GM12878 (cell line): Measurements from ENCODE around the gene FRMD3. TPM values are rescaled to one million over a fixed set of nuclear protein-coding genes. Genes with fewer than 3 reads are reported as not detected.

Experiments used
- ATAC-seq: fragments of 200-7000 bp; cut with Tn5 transposase; 3 replicates; pipeline ENCODE4 v1.9.1; 2020; ENCODE audit warnings: mild to moderate bottlenecking, moderate library complexity
- BruUV-seq: library from RNA; stranded (reverse); fragments of 400-500 nt; replicated peaks from 2 replicates; lab custom pipeline; 2021; lab: Mats Ljungman, UMichigan
- CTCF ChIA-PET: fragments of 300-600 bp; sonication (Branson Sonifier 250); formaldehyde crosslinking; extraction: SDS; loops from one replicate; lab custom pipeline; 2021; ENCODE audit warnings: inconsistent platforms; lab: Yijun Ruan, JAX
- POLR2A ChIA-PET: fragments of 350-600 bp; formaldehyde crosslinking; extraction: SDS; loops from one replicate; lab custom pipeline; 2021; ENCODE audit warnings: inconsistent platforms; lab: Charles Lee
- RAD21 ChIA-PET: fragments of 300-600 bp; sonication (Branson Sonifier 250); formaldehyde crosslinking; loops from one replicate; lab custom pipeline; 2023; ENCODE audit warnings: antibody characterized with exemption; ENCODE audit not compliant: unreplicated experiment; lab: Charles Lee
- SMC1A ChIA-PET: fragments of 300-600 bp; sonication (Branson Sonifier 250); formaldehyde crosslinking; loops from one replicate; lab custom pipeline; 2023; ENCODE audit not compliant: unreplicated experiment, uncharacterized antibody; lab: Charles Lee
- DNase-seq: peaks from one replicate; pipeline ENCODE4 v3.0.0-alpha.2; 2011; ENCODE audit warnings: low read depth, low spot score
- FAIRE-seq: peaks from 3 replicates; lab custom pipeline; 2011; peaks lifted over from hg19 to GRCh38; lab: Jason Lieb, UNC
- H2AFZ ChIP-seq: 2 replicates; pipeline ENCODE4 v1.6.0; 2011; ENCODE audit warnings: low read depth, low read length, control low read depth; ENCODE audit not compliant: control insufficient read depth
- H3K27ac ChIP-seq: 2 replicates; pipeline ENCODE4 v1.5.1; 2011; ENCODE audit warnings: control low read depth; ENCODE audit not compliant: control insufficient read depth, insufficient read depth
- H3K27me3 ChIP-seq, 2 experiments: replicated peaks in 1 of 2; 2 replicates each; pipeline versions ENCODE4 v1.6.0 to v1.6.1; 2011; ENCODE audit warnings: low read length in 1 of 2; ENCODE audit not compliant: control insufficient read depth in 2 of 2, insufficient read depth in 2 of 2
- H3K36me3 ChIP-seq, 2 experiments: 2 replicates each; pipeline ENCODE4 v1.5.1; 2011; ENCODE audit warnings: low read length in 1 of 2; ENCODE audit not compliant: control insufficient read depth in 2 of 2, insufficient read depth in 2 of 2
- H3K4me1 ChIP-seq: 2 replicates; pipeline ENCODE4 v1.6.1; 2011; ENCODE audit warnings: mild to moderate bottlenecking, low read length, moderate library complexity, mixed read lengths; ENCODE audit not compliant: control insufficient read depth, insufficient read depth
- H3K4me2 ChIP-seq: 2 replicates; pipeline ENCODE4 v1.6.0; 2011; ENCODE audit warnings: control low read depth; ENCODE audit not compliant: control insufficient read depth, insufficient read depth
- H3K4me3 ChIP-seq: fragments of 200-600 bp; sonication (generic); 2 replicates; pipeline ENCODE4 v1.5.1; 2016
- H3K79me2 ChIP-seq: 2 replicates; pipeline ENCODE4 v1.6.0; 2011; ENCODE audit warnings: low read length; ENCODE audit not compliant: control insufficient read depth, insufficient read depth
- H3K9ac ChIP-seq: 2 replicates; pipeline ENCODE4 v1.8.0; 2011; ENCODE audit warnings: low read length, control low read depth, mixed read lengths; ENCODE audit not compliant: control insufficient read depth, insufficient read depth
- H3K9me3 ChIP-seq: replicated peaks from 3 replicates; pipeline ENCODE4 v1.5.1; 2011; ENCODE audit warnings: mild to moderate bottlenecking, low read length; ENCODE audit not compliant: control insufficient read depth, insufficient read depth
- H4K20me1 ChIP-seq: 2 replicates; pipeline ENCODE4 v1.6.0; 2011; ENCODE audit not compliant: control insufficient read depth, insufficient read depth
- BACH1 ChIP-seq: fragments of 450-650 bp; IDR thresholded peaks from 2 replicates; pipeline ENCODE4 v1.6.1; 2017; ENCODE audit warnings: mild to moderate bottlenecking, borderline replicate concordance
- CHD4 ChIP-seq: fragments of 200-600 bp; sonication (generic); IDR thresholded peaks from 2 replicates; pipeline ENCODE4 v1.6.1; 2016; ENCODE audit warnings: mild to moderate bottlenecking
- CREB1 ChIP-seq: IDR thresholded peaks from 2 replicates; pipeline ENCODE4 v1.6.1; 2012; ENCODE audit warnings: low read depth, mild to moderate bottlenecking, inconsistent platforms
- EED ChIP-seq: sonication (generic); IDR thresholded peaks from 2 replicates; pipeline ENCODE4 v1.6.1; 2016; ENCODE audit warnings: antibody characterized with exemption, low read depth
- EGR1 ChIP-seq, 2 experiments: IDR thresholded peaks; 1 replicate in 1 of 2; 2 replicates in 1 of 2; pipeline ENCODE4 v1.6.1; 2011 to 2012; ENCODE audit warnings: low read depth in 2 of 2, low read length in 2 of 2, borderline replicate concordance in 1 of 2, mild to moderate bottlenecking in 1 of 2, moderate library complexity in 1 of 2
- ESRRA ChIP-seq: IDR thresholded peaks from 2 replicates; pipeline ENCODE4 v1.6.1; 2012; ENCODE audit warnings: mild to moderate bottlenecking, low read length, improper control_type of control experiment
- KDM1A ChIP-seq: fragments of 200-600 bp; sonication (generic); IDR thresholded peaks from 2 replicates; pipeline ENCODE4 v1.6.1; 2016; ENCODE audit warnings: borderline replicate concordance
- POLR2A ChIP-seq: IDR thresholded peaks from 2 replicates; pipeline ENCODE4 v1.6.1; 2011; ENCODE audit warnings: low read depth, mild to moderate bottlenecking, low read length
- SMC3 ChIP-seq: IDR thresholded peaks from 2 replicates; pipeline ENCODE4 v1.6.1; 2011; ENCODE audit warnings: low read length, improper control_type of control experiment, borderline replicate concordance
- STAT1 ChIP-seq: fragments of 450-650 bp; conservative IDR thresholded peaks from 2 replicates; pipeline ENCODE4 v1.6.1; 2014; ENCODE audit warnings: antibody characterized with exemption, mild to moderate bottlenecking
- TCF12 ChIP-seq: IDR thresholded peaks from 2 replicates; pipeline ENCODE4 v1.6.1; 2011; ENCODE audit warnings: low read depth, mild to moderate bottlenecking, low read length
- ZSCAN29 ChIP-seq: fragments of 450-650 bp; IDR thresholded peaks from 2 replicates; pipeline ENCODE4 v1.6.1; 2017; ENCODE audit warnings: mild to moderate bottlenecking, moderate library complexity
- WGBS: methylation state at CpG from one replicate; pipeline ENCODE4 v1.1.6; 2016; ENCODE audit warnings: low lambda C conversion rate; ENCODE audit not compliant: insufficient replicate concordance, insufficient coverage; ENCODE audit errors: missing lambda C conversion rate; 5-methylcytosine and 5-hydroxymethylcytosine counted together
- in situ Hi-C: fragments of 300-500 bp; cut with MboI; formaldehyde crosslinking; loops from 9 replicates; pipeline ENCODE4 v1.14.3; 2018; ENCODE audit warnings: mixed read lengths
- intact Hi-C: fragments of 100-400 bp; cut with micrococcal nuclease; formaldehyde crosslinking; loops from one replicate; pipeline ENCODE4 v1.14.2; 2022; ENCODE audit not compliant: unreplicated experiment
- polyA plus RNA-seq, 11 experiments: library from polyadenylated mRNA; depleted of rRNA in 4 of 11; unstranded in 6 of 11; stranded (reverse) in 5 of 11; fragments of >200 nt; fragmentation: Nextera tagmentation in 4 of 11; fragmentation: Illumina TruSeq in 1 of 11; extraction: Ambion mirVana in 4 of 11; extraction: Trizol in 1 of 11; gene quantifications; 1 replicate in 1 of 11; 2 replicates in 10 of 11; pipeline versions ENCODE4 v1.2.1 to v1.2.3, GENCODE V29; 2011 to 2016; ENCODE audit warnings: inconsistent platforms in 2 of 11, missing spikeins in 2 of 11, low read depth in 1 of 11
- total RNA-seq, 4 experiments: library from RNA; depleted of rRNA in 3 of 4; stranded (reverse); fragments of >200 nt in 3 of 4; fragmentation: Illumina TruSeq in 1 of 4; extraction: Trizol in 1 of 4; gene quantifications; 2 replicates each; pipeline versions ENCODE4 v1.2.1 to v1.2.3, GENCODE V29; 2013 to 2021
- TF ChIP-seq, protein P1 (sequence below): IDR thresholded peaks from 2 replicates; pipeline ENCODE4 v1.6.1; 2011; ENCODE audit warnings: mild to moderate bottlenecking, low read depth, low read length, moderate library complexity; ENCODE audit not compliant: insufficient replicate concordance
- TF ChIP-seq, protein P2 (sequence below): fragments of 450-650 bp; IDR thresholded peaks from 2 replicates; pipeline ENCODE4 v1.6.1; 2014; ENCODE audit warnings: mild to moderate bottlenecking
- TF ChIP-seq, protein P3 (sequence below): fragments of 450-650 bp; conservative IDR thresholded peaks from 2 replicates; pipeline ENCODE4 v1.6.1; 2017; ENCODE audit warnings: mild to moderate bottlenecking, moderate library complexity
- TF ChIP-seq, protein P4 (sequence below): fragments of 150-350 bp; IDR thresholded peaks from 2 replicates; pipeline ENCODE4 v1.6.1; 2014; ENCODE audit warnings: mild to moderate bottlenecking, low read depth, low read length
- TF ChIP-seq, protein P5 (sequence below): IDR thresholded peaks from 2 replicates; pipeline ENCODE4 v1.6.1; 2012; ENCODE audit warnings: low read depth, low read length, improper control_type of control experiment

Gene FRMD3
- total and polyA plus RNA-seq, 10 of the 15 experiments (the other 5 are each of a cell fraction or from before 2014, with no cell fraction given) = 0.04 to 0.68 (median 0.21) TPM; not detected in 1

DNA sequence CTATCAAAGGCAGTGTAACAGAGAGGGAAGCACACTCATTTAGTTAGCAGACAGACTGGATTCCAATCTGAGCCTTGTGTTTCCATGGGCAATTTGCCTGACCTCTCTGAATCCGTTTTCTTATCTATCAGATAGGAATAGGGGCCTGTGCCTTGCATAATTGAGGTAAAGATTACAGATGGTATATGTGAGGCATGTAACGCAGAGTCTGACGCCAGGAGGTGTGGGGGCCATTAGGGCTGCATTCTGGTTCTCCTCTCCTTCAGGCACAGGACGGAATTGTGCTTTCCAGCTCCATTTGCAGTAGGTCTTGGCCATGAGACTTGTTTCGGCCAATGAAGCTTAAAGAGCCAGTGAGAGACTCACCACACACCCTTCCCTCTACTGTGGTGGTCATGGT lies 97.6 kb downstream of the FRMD3 start (continued):
- TF ChIP-seq, protein P1, sequence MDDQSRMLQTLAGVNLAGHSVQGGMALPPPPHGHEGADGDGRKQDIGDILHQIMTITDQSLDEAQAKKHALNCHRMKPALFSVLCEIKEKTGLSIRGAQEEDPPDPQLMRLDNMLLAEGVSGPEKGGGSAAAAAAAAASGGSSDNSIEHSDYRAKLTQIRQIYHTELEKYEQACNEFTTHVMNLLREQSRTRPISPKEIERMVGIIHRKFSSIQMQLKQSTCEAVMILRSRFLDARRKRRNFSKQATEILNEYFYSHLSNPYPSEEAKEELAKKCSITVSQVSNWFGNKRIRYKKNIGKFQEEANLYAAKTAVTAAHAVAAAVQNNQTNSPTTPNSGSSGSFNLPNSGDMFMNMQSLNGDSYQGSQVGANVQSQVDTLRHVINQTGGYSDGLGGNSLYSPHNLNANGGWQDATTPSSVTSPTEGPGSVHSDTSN = no peak
- TF ChIP-seq STAT1 (no peak), SMC3 (no peak), CREB1 (no peak), TCF12 (no peak), EED (no peak)
- TF ChIP-seq, protein P2, sequence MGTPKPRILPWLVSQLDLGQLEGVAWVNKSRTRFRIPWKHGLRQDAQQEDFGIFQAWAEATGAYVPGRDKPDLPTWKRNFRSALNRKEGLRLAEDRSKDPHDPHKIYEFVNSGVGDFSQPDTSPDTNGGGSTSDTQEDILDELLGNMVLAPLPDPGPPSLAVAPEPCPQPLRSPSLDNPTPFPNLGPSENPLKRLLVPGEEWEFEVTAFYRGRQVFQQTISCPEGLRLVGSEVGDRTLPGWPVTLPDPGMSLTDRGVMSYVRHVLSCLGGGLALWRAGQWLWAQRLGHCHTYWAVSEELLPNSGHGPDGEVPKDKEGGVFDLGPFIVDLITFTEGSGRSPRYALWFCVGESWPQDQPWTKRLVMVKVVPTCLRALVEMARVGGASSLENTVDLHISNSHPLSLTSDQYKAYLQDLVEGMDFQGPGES = no peak
- TF ChIP-seq, protein P3, sequence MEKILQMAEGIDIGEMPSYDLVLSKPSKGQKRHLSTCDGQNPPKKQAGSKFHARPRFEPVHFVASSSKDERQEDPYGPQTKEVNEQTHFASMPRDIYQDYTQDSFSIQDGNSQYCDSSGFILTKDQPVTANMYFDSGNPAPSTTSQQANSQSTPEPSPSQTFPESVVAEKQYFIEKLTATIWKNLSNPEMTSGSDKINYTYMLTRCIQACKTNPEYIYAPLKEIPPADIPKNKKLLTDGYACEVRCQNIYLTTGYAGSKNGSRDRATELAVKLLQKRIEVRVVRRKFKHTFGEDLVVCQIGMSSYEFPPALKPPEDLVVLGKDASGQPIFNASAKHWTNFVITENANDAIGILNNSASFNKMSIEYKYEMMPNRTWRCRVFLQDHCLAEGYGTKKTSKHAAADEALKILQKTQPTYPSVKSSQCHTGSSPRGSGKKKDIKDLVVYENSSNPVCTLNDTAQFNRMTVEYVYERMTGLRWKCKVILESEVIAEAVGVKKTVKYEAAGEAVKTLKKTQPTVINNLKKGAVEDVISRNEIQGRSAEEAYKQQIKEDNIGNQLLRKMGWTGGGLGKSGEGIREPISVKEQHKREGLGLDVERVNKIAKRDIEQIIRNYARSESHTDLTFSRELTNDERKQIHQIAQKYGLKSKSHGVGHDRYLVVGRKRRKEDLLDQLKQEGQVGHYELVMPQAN = no peak

DNA sequence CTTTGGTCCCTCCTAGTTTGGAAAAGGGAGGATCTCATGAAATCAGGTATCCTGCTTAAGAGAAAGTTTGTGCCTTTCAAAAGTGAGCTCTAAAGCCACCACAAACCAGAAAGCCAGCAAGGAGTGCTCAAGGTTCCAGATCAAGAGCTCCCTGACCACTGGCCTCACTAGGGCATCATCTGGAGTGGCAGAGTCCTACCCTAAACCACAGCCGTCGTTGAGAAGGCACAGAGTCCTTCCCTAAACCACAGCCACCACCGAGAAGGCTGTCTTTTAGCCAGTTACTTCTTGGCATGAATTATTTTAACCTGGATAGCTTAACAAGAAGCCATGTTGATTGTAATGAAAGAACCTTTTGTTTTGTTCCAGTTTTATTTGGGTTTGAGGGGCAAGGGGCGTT lies 102.9 kb downstream of the FRMD3 start:
- ChIA-PET CTCF (no interaction called here), RAD21 (no interaction called here), POLR2A (interaction anchor here (0.6 kb wide), 1 partner anchor 34 kb away, joined by 3 read pairs; no protein-coding TSS in a partner anchor), SMC1A (interaction anchor here (0.9 to 1.3 kb wide), 3 partner anchors 9 to 162 kb away, joined by 3 read pairs; no protein-coding TSS in a partner anchor)
- Histone ChIP-seq H3K9me3 (no peaks in the 10 kb centered on the region), H2AFZ (no peak overlapping the region), H3K27ac (no peak overlapping the region), H4K20me1 (no peaks in the 10 kb centered on the region), H3K4me2 (no peak overlapping the region), H3K27me3 (no peaks in the 10 kb centered on the region), H3K4me3 (no peak overlapping the region), H3K36me3 (no peaks in the 10 kb centered on the region), H3K4me1 (no peaks in the 10 kb centered on the region), H3K79me2 (no peaks in the 10 kb centered on the region), H3K9ac (no peak overlapping the region)
- BruUV-seq = no TSS peak
- intact Hi-C loops = no loop called here
- DNase-seq = no peak
- in situ Hi-C loops = no loop called here
- WGBS = 15% methylated on average over 4 of the region's 4 CpGs
- ATAC-seq = no peak
- FAIRE-seq = no peak
- TF ChIP-seq CHD4 (no peak), KDM1A (no peak), BACH1 (no peak), POLR2A (no peak), EGR1 (IDR thresholded peaks at IDR 0.05; ENCODE audit: borderline replicate concordance in 1 of 2, low read depth in 2 of 2, low read length in 2 of 2) (no peak), ESRRA (no peak), ZSCAN29 (no peak)
- TF ChIP-seq, protein P4, sequence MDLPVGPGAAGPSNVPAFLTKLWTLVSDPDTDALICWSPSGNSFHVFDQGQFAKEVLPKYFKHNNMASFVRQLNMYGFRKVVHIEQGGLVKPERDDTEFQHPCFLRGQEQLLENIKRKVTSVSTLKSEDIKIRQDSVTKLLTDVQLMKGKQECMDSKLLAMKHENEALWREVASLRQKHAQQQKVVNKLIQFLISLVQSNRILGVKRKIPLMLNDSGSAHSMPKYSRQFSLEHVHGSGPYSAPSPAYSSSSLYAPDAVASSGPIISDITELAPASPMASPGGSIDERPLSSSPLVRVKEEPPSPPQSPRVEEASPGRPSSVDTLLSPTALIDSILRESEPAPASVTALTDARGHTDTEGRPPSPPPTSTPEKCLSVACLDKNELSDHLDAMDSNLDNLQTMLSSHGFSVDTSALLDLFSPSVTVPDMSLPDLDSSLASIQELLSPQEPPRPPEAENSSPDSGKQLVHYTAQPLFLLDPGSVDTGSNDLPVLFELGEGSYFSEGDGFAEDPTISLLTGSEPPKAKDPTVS = no peak
- TF ChIP-seq, protein P5, sequence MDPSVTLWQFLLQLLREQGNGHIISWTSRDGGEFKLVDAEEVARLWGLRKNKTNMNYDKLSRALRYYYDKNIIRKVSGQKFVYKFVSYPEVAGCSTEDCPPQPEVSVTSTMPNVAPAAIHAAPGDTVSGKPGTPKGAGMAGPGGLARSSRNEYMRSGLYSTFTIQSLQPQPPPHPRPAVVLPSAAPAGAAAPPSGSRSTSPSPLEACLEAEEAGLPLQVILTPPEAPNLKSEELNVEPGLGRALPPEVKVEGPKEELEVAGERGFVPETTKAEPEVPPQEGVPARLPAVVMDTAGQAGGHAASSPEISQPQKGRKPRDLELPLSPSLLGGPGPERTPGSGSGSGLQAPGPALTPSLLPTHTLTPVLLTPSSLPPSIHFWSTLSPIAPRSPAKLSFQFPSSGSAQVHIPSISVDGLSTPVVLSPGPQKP = no peak
